GM12865 (cell line): ENCODE results near the gene TSPYL6.

Experiments
- DNase-seq: peaks from one replicate; pipeline ENCODE4 v3.0.0; 2010; ENCODE audit warnings: low read depth
- H3K4me3 ChIP-seq: 2 replicates; pipeline ENCODE4 v1.5.1; 2011; ENCODE audit warnings: mild to moderate bottlenecking, low read depth, low read length, control low read depth
- CTCF ChIP-seq: IDR thresholded peaks from 2 replicates; pipeline ENCODE4 v1.5.1; 2011; ENCODE audit warnings: low read length, control low read depth, low read depth, inconsistent platforms; ENCODE audit not compliant: insufficient read depth; ENCODE audit errors: missing control alignments

TSPYL6 gene

GRCh38 chr2:54213082-54213481, 42.9 kb downstream of the TSPYL6 start:
- DNase-seq = no peak
- TF ChIP-seq CTCF = no peak
- H3K4me3 ChIP-seq = no peak overlapping the region

DNA sequence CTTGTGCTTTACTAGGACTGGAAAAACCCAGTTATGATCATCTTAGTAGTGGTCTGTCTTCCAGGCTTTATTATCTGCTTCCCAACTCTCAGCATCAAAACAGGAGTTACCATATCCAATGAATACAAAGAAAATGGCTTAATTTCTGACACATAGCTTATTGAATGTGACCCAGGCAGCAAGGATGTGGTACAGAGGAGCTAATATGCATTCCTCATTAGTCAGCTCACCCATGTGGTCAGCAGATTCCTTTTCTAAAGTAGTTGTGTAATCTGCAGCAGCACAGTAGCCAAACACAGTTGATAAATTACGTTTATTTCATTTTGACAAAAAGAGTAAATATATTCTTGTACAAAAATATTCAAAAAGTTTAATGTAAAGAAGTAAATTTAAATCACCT, 43.6 kb downstream of the TSPYL6 start:
- no peak overlapping the region for H3K4me3 ChIP-seq
- no peak for DNase-seq
- TF ChIP-seq CTCF = no peak

DNA sequence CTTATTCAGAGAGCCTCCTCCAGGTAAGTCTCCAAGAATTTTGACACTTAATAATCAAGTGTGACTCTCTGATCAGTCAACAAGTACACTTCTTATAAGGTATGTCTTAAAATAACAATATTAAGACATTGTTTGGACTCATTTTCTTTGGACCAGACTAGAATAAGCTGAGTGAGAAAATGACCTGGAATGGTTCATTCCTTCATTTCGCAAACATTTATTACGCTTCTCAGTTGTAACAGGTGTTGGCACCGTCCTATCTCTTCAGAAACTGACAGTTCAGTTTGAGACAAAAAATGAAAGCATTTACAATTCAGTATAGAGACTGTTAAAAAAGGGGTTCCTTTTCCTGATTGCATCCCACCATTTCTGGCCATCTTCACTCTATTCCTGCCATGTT, 46.6 kb downstream of the TSPYL6 start:
- H3K4me3 ChIP-seq = no peak overlapping the region
- DNase-seq = no peak
- TF ChIP-seq CTCF = no peak

DNA sequence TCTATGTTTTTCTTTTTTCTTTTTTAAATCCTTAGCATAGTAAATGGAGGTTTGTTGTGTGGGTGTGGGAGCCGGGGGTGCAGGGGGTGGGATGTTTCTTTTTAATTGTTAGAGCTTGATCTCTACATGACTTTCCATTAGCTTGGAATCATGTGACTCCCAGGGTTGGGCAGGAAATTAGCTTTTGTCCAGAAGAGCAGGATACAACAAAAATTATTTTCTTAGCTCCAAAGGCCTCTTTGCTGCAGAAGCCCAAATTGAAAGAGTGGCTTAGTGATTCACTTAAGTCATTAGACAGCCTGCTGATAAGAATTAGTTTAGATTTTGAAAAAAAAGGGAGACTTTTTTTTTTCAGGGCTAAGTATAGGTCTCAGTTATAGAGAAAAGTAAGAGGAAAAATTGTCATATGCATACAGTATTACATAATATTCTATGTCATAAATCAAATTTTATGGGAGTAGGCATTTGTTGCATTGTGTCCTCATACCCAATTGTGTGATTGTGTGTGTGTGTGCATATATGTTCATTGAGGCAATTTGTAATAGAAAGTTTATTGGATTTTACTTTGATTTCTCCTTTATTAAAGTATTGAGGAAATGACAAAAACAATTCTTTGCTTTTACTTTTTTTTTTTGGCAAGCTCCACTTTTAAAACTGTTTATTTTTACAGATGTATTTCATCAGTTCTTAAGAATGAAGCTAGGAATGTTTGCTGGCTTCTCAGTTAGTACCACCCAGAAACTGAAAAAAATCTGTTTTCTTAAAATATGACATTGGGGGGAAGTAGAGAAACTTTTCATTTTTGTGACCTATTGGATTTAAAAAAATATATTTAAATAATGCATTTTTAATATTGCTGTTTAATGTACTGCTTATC, 47.4 kb downstream of the TSPYL6 start:
- no peak for DNase-seq
- no peak overlapping the region for H3K4me3 ChIP-seq
- no peak for TF ChIP-seq CTCF

DNA sequence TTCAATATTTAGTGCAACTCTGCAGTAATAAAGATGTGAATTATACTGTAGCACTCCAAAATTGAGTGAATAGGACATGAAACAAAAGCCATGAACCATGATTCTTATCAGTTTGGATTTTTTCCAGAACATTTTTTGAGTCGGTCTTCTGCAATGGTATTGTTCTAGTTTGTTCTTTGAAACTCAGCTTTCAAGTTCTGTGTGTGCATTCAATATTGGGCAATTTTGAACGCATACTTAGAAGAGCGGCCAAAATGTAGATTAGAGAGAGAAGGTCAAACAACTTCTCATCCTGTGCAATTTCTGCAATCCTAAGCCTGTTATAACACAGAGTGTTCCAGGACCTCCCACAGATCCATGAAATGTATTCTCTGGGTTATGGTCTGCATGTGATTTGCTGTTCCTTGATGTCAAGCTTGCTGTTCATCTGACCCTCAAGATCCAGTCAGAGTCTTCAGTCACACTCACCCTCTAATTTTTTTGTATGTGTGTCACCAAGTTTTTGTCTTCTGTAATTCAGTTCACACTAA, 48.3 kb downstream of the TSPYL6 start:
- TF ChIP-seq CTCF = no peak
- H3K4me3 ChIP-seq = no peak overlapping the region
- DNase-seq = no peak

DNA sequence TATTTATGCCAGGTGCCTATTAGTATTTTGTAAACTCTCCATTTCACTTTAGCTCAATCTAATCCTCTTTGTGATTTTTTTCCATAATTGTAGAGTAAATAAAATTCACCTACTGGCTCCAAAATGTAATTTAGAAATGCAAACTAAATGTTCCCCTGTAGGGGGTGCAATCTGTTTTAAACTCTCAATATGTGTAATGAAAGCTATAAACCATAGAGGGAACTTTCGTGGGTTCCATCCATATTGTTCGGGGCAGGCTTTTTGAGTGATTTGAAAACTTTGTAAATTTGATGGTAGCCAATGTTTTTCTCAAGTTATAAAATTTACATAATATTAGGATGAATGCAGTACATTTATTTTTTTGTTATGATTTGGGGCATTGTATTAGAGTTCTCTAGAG, 49.4 kb downstream of the TSPYL6 start:
- peak; percentile 34 for TF ChIP-seq CTCF
- DNase-seq = peak; percentile 25
- H3K4me3 ChIP-seq = no peak overlapping the region

DNA sequence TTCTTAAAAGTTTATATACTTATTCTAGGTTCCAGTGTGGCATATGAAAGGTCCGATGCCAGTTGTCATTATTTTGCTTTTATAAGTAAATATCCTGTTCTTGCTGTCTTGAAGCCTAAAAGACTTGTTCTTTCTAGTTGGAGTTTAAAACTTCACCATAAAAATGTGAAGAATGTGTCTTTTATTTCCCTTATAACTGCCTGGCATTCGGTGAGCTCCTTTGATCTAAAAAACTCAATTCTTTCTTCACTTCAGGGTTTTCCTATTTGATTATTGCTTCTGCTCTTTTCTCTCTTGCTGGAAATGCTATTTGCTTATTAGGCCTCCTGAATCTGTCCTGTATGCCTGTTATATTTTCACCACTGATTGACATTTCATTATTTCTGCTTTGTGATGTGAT, 51.6 kb downstream of the TSPYL6 start:
- H3K4me3 ChIP-seq = no peak overlapping the region
- TF ChIP-seq CTCF = no peak
- no peak for DNase-seq
